LNCaP clone FGC (cell line): Measurements from ENCODE around the gene SMARCB1.

Experiments used
- DNase-seq: peaks from one replicate; pipeline ENCODE4 v3.0.0-alpha.2; 2011; ENCODE audit warnings: low read depth
- H3K4me3 ChIP-seq: 2 replicates; pipeline ENCODE4 v1.5.1; 2011; ENCODE audit warnings: mild to moderate bottlenecking, low read depth, low read length, control low read depth
- TF ChIP-seq, protein P1 (sequence below): IDR thresholded peaks from 2 replicates; pipeline ENCODE4 v1.5.1; 2012; ENCODE audit warnings: mild to moderate bottlenecking; ENCODE audit not compliant: control insufficient read depth, insufficient read depth; ENCODE audit errors: extremely low read depth

SMARCB1 gene

DNA sequence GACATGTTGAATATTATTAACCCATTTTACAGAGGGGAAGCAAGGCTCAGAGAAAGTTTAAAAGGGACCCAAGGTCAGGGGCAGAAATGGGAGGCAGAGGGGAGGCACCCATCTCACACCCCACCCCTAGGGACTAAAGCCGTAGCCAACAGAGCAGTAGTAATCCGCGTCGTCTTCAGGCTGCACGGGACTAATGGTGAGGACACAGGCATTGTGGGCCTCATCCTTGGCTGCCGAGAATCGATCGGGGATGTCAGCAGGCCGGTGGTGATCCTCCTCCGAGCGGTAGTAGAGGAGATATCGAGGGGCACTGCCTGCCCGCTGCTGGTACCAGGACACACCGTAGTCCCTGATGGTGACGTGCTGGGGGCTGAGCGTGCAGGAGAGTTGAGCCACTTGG is 34.0 kb upstream of the SMARCB1 start:
- TF ChIP-seq, protein P1, sequence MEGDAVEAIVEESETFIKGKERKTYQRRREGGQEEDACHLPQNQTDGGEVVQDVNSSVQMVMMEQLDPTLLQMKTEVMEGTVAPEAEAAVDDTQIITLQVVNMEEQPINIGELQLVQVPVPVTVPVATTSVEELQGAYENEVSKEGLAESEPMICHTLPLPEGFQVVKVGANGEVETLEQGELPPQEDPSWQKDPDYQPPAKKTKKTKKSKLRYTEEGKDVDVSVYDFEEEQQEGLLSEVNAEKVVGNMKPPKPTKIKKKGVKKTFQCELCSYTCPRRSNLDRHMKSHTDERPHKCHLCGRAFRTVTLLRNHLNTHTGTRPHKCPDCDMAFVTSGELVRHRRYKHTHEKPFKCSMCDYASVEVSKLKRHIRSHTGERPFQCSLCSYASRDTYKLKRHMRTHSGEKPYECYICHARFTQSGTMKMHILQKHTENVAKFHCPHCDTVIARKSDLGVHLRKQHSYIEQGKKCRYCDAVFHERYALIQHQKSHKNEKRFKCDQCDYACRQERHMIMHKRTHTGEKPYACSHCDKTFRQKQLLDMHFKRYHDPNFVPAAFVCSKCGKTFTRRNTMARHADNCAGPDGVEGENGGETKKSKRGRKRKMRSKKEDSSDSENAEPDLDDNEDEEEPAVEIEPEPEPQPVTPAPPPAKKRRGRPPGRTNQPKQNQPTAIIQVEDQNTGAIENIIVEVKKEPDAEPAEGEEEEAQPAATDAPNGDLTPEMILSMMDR = no peak
- no peak for DNase-seq
- no peak overlapping the region for H3K4me3 ChIP-seq

DNA sequence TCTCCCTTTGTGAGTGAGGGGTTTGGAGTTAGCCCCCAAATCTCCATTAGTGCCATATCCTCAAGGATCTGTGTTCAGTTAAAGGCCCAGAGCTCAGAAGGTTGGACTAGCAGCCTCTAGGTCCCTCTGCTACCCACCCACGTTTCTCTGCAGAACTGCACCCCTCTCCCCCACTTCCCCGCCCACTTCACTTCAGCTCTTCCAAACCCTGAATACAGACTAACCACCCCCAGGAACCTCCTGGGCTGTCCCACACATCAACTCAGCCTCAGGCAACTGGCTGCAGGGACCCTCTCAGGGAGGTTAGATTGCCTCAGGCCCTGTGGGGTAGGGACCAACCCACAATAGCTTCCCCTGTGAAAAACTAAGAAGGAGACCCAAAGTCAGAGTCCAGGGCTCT is 33.4 kb upstream of the SMARCB1 start:
- DNase-seq = no peak
- no peak overlapping the region for H3K4me3 ChIP-seq
- TF ChIP-seq, protein P1 = no peak

DNA sequence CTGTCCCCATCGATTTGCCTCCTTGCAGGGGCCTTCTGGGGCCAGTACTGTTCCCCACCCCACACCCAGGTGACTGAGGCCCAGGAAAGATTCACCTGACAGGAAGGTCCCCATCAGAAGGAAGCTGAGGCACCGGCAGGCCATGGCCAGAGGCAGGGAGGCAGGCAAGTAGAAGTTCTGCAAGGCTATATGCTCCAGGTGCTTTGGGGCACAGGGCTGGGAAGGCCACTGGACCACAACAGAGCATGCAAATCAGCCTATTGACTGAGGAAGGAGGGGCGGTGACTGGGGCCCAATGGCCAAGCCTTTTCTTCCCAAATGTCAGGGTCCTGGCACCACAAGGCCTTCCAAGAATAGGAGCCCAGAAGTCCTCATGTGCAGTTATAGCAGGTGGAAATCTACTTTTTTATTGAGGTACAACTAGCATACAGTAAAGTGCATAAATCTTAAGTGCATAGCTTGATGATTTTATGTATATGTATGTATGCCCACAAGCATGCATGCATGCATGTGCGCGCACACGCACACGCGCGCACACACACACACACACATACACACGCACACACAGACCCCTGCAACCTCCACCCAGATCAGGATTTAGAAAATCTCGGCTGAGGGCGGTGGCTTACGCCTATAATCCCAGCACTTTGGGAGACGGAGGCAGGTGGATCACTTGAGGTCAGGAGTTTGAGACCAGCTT is 32.4 kb upstream of the SMARCB1 start, which contains the start of gene VPREB3:
Gene VPREB3, minus strand, starts transcription at position 206 of the 700 bp plus-strand sequence. Its CDS starts 62 bp downstream, at position 144.
- TF ChIP-seq, protein P1 = no peak
- DNase-seq = no peak
- H3K4me3 ChIP-seq = no peak within 1 kb of the TSS

DNA sequence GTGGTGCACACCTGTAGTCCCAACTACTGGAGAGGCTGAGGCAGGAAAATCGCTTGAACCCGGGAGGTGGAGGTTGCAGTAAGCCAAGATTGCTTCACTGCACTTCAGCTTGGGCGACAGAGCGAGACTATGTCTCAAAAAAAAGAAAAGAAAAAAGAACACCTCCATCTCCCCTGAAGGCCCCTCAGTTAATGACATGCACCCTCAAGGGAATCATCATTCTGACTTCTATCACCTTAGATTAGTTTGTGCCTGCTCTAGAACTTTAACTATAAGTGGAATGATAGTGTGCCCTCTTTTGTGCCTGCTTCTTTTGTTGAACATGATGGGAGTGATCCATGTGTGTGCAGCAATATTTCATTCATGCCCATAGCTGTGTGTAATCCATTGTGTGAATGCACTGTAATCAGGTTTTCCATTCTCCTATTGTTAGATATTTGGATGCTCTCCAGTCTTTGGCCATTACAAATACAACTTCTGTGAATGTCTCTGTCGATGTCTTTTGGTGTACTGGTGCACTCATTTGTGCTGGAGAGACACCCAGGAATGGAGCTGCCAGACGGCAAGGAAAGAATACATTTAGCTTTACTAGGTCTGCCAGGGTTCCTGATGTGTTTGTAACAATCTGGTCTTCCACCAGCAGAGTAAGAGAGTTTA is 31.7 kb upstream of the SMARCB1 start:
- no peak for DNase-seq
- TF ChIP-seq, protein P1 = no peak
- H3K4me3 ChIP-seq = no peak overlapping the region

DNA sequence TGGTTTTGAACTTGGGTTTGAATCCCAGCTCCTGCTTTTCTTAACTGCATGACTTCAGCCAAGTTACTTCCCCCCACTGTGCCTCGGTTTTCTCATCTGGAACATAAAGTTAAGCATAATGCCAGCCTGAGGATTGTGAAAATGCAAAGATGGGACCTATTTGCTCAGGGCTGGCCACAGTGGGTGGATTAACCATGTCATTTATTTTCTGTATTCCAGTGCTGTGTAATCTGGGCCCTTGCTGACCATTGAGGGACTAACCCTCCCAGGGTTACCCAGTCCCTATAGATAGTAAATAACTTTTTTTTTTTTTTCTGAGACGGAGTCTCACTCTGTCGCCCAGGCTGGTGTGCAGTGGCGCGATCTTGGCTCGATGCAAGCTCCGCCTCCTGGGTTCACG is 31.1 kb upstream of the SMARCB1 start:
- TF ChIP-seq, protein P1 = no peak
- no peak overlapping the region for H3K4me3 ChIP-seq
- no peak for DNase-seq

DNA sequence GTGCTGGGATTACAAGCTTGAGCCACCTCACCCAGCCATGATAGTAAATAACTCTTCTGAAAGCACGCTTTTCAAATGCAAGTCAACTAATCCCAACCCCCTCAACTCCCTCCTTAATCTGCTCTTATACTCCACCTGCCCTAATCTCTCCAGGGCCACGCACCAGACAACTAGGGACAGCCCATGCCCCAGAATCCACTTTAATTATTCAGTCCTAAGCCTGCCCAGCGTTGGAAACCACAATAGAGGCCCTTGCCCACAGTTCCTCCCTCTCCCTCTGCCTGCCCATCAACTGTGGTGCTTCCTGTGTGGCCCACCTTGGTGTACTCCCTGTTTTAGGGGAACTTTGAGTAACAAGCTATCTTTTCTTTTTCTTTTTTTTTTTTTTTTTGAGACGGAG is 29.9 kb upstream of the SMARCB1 start:
- H3K4me3 ChIP-seq = no peak overlapping the region
- no peak for DNase-seq
- TF ChIP-seq, protein P1 = no peak
